Loucy (cell line): ENCODE measurements around the gene GNB3.

Experiments used
- CTCF ChIP-seq: fragments of 200-600 bp; sonication (generic); conservative IDR thresholded peaks from 2 replicates; pipeline ENCODE4 v1.5.1; 2014; ENCODE audit warnings: mild to moderate bottlenecking, antibody characterized with exemption, low read length
- EZH2phosphoT487 ChIP-seq: fragments of 200-600 bp; IDR thresholded peaks from 2 replicates; pipeline ENCODE4 v1.6.1; 2018; ENCODE audit warnings: antibody characterized with exemption, mild to moderate bottlenecking, moderate library complexity, borderline replicate concordance

- no peak for TF ChIP-seq CTCF
- no peak for TF ChIP-seq EZH2phosphoT487
Measured at GRCh38 chr12:6860116-6860515, 19.4 kb downstream of the GNB3 start.
